Thoracic aorta (tissue), 2 donors: Measurements from ENCODE around the gene WBP11. TPM values are rescaled to one million over a fixed set of nuclear protein-coding genes. Genes with fewer than 3 reads are reported as not detected.
A peak's percentile ranks its signal among the peaks of the same experiment; 100 is the strongest.
"Not testable (repeated sequence)": the region's sequence is repeated elsewhere in the genome, so short reads cannot be mapped to it uniquely, and the experiment has no call there.

Experiments used
- ATAC-seq: fragments of 150-250 bp; one replicate; pipeline ENCODE4 v1.8.0; 2017; ENCODE audit warnings: low read depth; ENCODE audit not compliant: insufficient number of reproducible peaks, low FRiP score
- DNase-seq: peaks from one replicate; pipeline ENCODE4 v3.0.0-alpha.2; 2020; ENCODE audit warnings: low spot score
- H3K27ac ChIP-seq, 2 donors: fragments of 200-600 bp; sonication (generic); 1 replicate in 1 of 2; 2 replicates in 1 of 2; pipeline ENCODE4 v1.5.1; 2016; ENCODE audit warnings: mild to moderate bottlenecking in 2 of 2, moderate library complexity in 2 of 2
- H3K27me3 ChIP-seq: fragments of 200-600 bp; sonication (generic); replicated peaks from 2 replicates; pipeline ENCODE4 v1.6.0; 2016; ENCODE audit warnings: mild to moderate bottlenecking; ENCODE audit not compliant: insufficient read depth
- H3K36me3 ChIP-seq: fragments of 200-600 bp; sonication (generic); one replicate; pipeline ENCODE4 v1.5.1; 2016
- H3K4me1 ChIP-seq, 2 donors: fragments of 200-600 bp; sonication (generic); 1 replicate in 1 of 2; 2 replicates in 1 of 2; pipeline versions ENCODE4 v1.5.1 to v1.6.0; 2016; ENCODE audit warnings: low read depth in 2 of 2, mild to moderate bottlenecking in 1 of 2; ENCODE audit not compliant: control insufficient read depth in 1 of 2
- H3K4me3 ChIP-seq: fragments of 200-600 bp; sonication (generic); 2 replicates; pipeline ENCODE4 v1.5.1; 2016; ENCODE audit warnings: mild to moderate bottlenecking
- H3K9me3 ChIP-seq: fragments of 200-600 bp; sonication (generic); 2 replicates; pipeline ENCODE4 v1.5.1; 2016
- total RNA-seq, 2 donors: library from RNA; depleted of rRNA; stranded (reverse); fragments of >200 nt; gene quantifications; one replicate each; pipeline versions ENCODE4 v1.1.0 to v1.2.3, GENCODE V29; 2016
- TF ChIP-seq, protein P1 (sequence below): fragments of 200-600 bp; sonication (generic); IDR thresholded peaks from one replicate; pipeline ENCODE4 v1.5.1; 2019; ENCODE audit warnings: antibody characterized with exemption

Gene WBP11
- total RNA-seq, 2 donors from 2014 or later, result 10.0 to 17.6 TPM

GRCh38 chr12:14767617-14768016, 35.7 kb downstream of the WBP11 start:
- H3K4me3 ChIP-seq, result peak overlapping the region; percentile 79
- no peaks in the 10 kb centered on the region for H3K36me3 ChIP-seq
- H3K4me1 ChIP-seq, result peaks cover 7 to 27% of the 10 kb centered on the region in 2 donors
- DNase-seq, result no peak
- TF ChIP-seq, protein P1, sequence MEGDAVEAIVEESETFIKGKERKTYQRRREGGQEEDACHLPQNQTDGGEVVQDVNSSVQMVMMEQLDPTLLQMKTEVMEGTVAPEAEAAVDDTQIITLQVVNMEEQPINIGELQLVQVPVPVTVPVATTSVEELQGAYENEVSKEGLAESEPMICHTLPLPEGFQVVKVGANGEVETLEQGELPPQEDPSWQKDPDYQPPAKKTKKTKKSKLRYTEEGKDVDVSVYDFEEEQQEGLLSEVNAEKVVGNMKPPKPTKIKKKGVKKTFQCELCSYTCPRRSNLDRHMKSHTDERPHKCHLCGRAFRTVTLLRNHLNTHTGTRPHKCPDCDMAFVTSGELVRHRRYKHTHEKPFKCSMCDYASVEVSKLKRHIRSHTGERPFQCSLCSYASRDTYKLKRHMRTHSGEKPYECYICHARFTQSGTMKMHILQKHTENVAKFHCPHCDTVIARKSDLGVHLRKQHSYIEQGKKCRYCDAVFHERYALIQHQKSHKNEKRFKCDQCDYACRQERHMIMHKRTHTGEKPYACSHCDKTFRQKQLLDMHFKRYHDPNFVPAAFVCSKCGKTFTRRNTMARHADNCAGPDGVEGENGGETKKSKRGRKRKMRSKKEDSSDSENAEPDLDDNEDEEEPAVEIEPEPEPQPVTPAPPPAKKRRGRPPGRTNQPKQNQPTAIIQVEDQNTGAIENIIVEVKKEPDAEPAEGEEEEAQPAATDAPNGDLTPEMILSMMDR, result no peak
- no peaks in the 10 kb centered on the region for H3K27me3 ChIP-seq
- ATAC-seq, result no peak
- no peaks in the 10 kb centered on the region for H3K9me3 ChIP-seq
- no peak overlapping the region for H3K27ac ChIP-seq

DNA sequence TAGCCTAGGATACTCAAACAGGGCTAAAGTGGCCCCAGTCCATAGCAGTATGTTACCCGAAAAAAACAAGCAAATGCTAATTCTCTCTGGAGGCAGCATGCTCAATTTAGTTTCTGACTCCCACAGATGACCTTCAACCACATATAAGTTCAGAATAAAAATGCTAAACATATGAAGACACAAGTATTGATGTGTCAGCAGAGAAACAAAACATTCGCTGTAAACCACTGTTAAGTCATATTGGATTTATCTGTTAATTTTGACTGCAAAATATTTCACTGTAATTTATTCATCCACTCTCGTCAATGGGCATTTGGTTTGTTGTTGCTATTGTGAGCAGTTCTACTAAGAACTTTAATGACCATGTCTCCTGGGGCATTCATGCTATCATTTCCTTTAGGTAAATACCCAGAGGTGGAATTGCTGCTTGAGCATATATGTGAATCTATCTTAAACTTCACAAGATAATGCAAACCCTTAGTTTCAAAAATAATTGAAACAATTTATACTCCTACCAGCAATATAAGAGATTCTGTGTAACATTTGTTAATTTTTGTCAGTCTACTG, 36.5 kb downstream of the WBP11 start:
- Histone ChIP-seq H3K36me3 (no peaks in the 10 kb centered on the region), H3K27me3 (no peaks in the 10 kb centered on the region), H3K4me1 (peaks cover 5 to 23% of the 10 kb centered on the region in 2 donors), H3K9me3 (no peaks in the 10 kb centered on the region), H3K27ac (no peak overlapping the region), H3K4me3 (no peak overlapping the region)
- no peak for ATAC-seq
- TF ChIP-seq, protein P1, result no peak
- no peak for DNase-seq

DNA sequence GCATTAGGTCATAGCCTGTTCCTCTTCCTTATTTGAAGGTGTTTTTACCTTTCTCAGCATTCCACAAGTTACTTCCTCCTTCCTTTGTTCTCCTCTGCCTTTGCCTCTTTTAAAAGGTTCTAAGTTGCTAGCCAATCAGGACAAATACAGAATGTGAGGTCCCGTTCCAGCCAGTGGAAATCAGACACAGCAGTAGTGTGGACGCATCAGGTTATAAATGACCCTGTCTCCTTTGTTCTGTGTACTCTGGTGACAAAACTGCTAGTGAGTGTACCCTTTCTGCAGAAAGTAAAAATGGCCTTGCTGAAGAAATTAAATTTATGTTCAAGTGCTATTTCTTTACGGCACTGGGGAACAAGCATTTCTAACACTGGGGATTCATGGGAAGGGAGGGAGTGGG, 37.3 kb downstream of the WBP11 start:
- H3K36me3 ChIP-seq, H3K4me3 ChIP-seq, ATAC-seq, H3K27me3 ChIP-seq, H3K27ac ChIP-seq, H3K9me3 ChIP-seq, DNase-seq: not testable (repeated sequence)
- H3K4me1 ChIP-seq, result peaks cover 4 to 22% of the 10 kb centered on the region in 2 donors

- DNase-seq, result no peak
- Histone ChIP-seq H3K36me3 (no peaks in the 10 kb centered on the region), H3K27ac (no peak overlapping the region), H3K4me1 (peaks cover 4 to 22% of the 10 kb centered on the region in 2 donors), H3K4me3 (no peak overlapping the region), H3K27me3 (no peaks in the 10 kb centered on the region), H3K9me3 (no peaks in the 10 kb centered on the region)
- no peak for ATAC-seq
- TF ChIP-seq, protein P1, result no peak
Observed at GRCh38 chr12:14765398-14765797, 37.9 kb downstream of the WBP11 start.

- not testable (repeated sequence) for H3K4me1 ChIP-seq, H3K9me3 ChIP-seq, H3K36me3 ChIP-seq, ATAC-seq, H3K27ac ChIP-seq, H3K4me3 ChIP-seq, H3K27me3 ChIP-seq, DNase-seq
Observed at GRCh38 chr12:14759711-14760280, 43.5 kb downstream of the WBP11 start.

DNA sequence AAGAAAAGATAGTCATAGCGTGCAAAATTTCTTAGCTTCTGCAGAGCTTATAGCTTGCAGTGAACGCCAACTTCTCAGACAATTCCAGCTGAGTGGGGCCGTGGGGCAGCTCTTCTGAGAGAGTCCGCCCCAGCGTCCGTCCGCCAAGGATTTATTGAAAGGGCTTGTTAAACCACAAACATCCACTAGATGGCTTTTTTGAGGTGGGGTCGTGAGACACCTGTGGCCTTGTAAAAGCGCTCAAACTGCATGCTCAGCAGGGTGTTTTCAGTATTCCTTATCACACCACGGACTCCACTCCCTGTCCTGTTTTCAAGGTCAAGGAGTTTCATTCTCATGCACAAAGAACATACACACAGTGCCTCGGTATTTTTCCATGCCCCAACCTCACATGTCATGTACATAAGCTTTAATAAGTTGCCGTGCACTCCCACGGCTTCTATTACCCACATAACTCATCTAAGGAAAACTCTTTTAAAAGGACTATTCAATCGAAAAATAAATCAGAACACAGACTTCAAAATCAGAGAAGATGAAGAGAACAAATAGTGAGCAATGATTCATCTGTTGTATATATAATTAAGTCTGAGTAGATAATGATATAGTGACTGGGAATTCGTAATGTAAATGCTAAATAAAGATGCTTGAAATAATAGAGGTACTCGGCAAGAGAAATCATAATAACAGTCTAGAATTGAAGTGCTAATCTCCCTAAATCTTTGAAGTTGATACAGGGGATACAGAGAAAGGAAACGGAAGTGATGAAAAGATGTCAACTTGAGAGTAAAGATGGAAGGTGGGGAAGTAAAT, 46.7 kb downstream of the WBP11 start:
- DNase-seq (no peak), ATAC-seq (no peak)
- TF ChIP-seq, protein P1, result no peak

More for the DNA sequence above, 46.7 kb downstream of the WBP11 start:
- no peaks in the 10 kb centered on the region for H3K4me1 ChIP-seq
- H3K27ac ChIP-seq, result no peak overlapping the region
- no peaks in the 10 kb centered on the region for H3K9me3 ChIP-seq
- H3K36me3 ChIP-seq, result no peaks in the 10 kb centered on the region
- no peak overlapping the region for H3K4me3 ChIP-seq
- H3K27me3 ChIP-seq, result no peaks in the 10 kb centered on the region
